ENCODE measurements around the gene NRDC. TPM values are rescaled to one million over a fixed set of nuclear protein-coding genes. Genes with fewer than 3 reads are reported as not detected.
A peak's percentile ranks its signal among the peaks of the same experiment; 100 is the strongest.
"Not testable (repeated sequence)": the region's sequence is repeated elsewhere in the genome, so short reads cannot be mapped to it uniquely, and the experiment has no call there.

The NRDC gene
- total and polyA plus RNA-seq, 2 donors from 2014 or later, result 99.5 to 110 TPM

- Histone ChIP-seq H3K27me3 (ENCODE audit: control insufficient read depth, insufficient read depth, low read length) (no peaks in the 10 kb centered on the region), H3K4me3 (ENCODE audit: low read length in 3 of 3) (no peak overlapping the region), H3K36me3 (ENCODE audit: control insufficient read depth in 2 of 3, insufficient read depth in 3 of 3, low read length in 3 of 3) (no peaks in the 10 kb centered on the region), H3K27ac (ENCODE audit: low read depth in 2 of 2, low read length in 2 of 2) (no peak overlapping the region), H3K9ac (ENCODE audit: low read length in 3 of 3) (no peak overlapping the region), H3K9me3 (ENCODE audit: control insufficient read depth in 2 of 3, insufficient read depth in 1 of 3, low read length in 3 of 3) (no peaks in the 10 kb centered on the region), H3K4me1 (ENCODE audit: control insufficient read depth in 2 of 3, insufficient read depth in 2 of 3, low read depth in 1 of 3, low read length in 3 of 3) (no peaks in the 10 kb centered on the region)
- no peak for TF ChIP-seq CTCF (IDR thresholded peaks at IDR 0.05; ENCODE audit: borderline replicate concordance, extremely low read depth, insufficient read depth)
- intact Hi-C loops (cut with DNase I), result loop anchor here (10.0 kb wide), 1 partner anchor 104 kb away; no protein-coding TSS in a partner anchor
- no peak for DNase-seq
- FAIRE-seq, result no peak
Measured at GRCh38 chr1:51901151-51901550, 22.6 kb upstream of the NRDC start.

GRCh38 chr1:51899022-51899421 is 20.5 kb upstream of the NRDC start:
- peak overlapping the region in 1 of 3 donors; percentile 7 for H3K9ac ChIP-seq (ENCODE audit: low read length in 3 of 3)
- no peaks in the 10 kb centered on the region for H3K4me1 ChIP-seq (ENCODE audit: control insufficient read depth in 2 of 3, insufficient read depth in 2 of 3, low read depth in 1 of 3, low read length in 3 of 3)
- H3K27ac ChIP-seq (ENCODE audit: low read depth in 2 of 2, low read length in 2 of 2), result no peak overlapping the region
- intact Hi-C loops (cut with DNase I), result no loop called here
- H3K9me3 ChIP-seq (ENCODE audit: control insufficient read depth in 2 of 3, insufficient read depth in 1 of 3, low read length in 3 of 3), result no peaks in the 10 kb centered on the region
- no peak overlapping the region for H3K4me3 ChIP-seq (ENCODE audit: low read length in 3 of 3)
- H3K36me3 ChIP-seq (ENCODE audit: control insufficient read depth in 2 of 3, insufficient read depth in 3 of 3, low read length in 3 of 3), result no peaks in the 10 kb centered on the region
- no peaks in the 10 kb centered on the region for H3K27me3 ChIP-seq (ENCODE audit: control insufficient read depth, insufficient read depth, low read length)
- FAIRE-seq, result no peak
- no peak for TF ChIP-seq CTCF (IDR thresholded peaks at IDR 0.05; ENCODE audit: borderline replicate concordance, extremely low read depth, insufficient read depth)
- no peak for DNase-seq

DNA sequence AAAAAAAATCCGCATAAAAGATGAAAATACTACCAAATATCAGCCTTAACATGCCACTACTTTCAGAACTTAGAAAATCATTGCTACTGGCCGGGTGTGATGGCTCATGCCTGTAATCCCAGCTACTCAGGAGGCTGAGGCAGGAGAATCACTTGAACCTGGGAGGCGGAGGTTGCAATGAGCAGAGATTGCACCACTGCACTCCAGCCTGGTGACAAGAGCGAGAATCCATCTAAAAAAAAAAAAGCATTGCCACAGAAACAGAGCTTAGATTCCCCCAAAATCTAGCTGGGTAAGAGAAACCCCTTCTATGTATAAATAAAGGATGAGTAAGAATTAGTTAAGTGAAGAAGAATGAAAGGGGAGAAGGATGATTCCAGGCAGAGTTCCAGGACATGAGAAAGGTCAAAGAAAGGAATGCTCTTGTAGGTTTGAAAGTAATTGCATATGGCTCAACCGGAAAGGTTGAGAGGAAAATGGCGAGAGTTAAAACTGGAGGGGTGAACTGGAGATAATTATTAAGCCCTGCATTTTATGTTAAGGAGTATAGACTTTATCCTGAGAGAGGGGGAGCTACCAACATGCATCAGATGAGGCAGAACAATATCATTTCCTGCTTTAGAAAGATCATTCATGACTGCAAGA is 19.7 kb upstream of the NRDC start:
- H3K4me1 ChIP-seq (ENCODE audit: control insufficient read depth in 2 of 3, insufficient read depth in 2 of 3, low read depth in 1 of 3, low read length in 3 of 3), result no peaks in the 10 kb centered on the region
- H3K9me3 ChIP-seq (ENCODE audit: control insufficient read depth in 2 of 3, insufficient read depth in 1 of 3, low read length in 3 of 3), result no peaks in the 10 kb centered on the region
- H3K4me3 ChIP-seq (ENCODE audit: low read length in 3 of 3), result no peak overlapping the region
- H3K36me3 ChIP-seq (ENCODE audit: control insufficient read depth in 2 of 3, insufficient read depth in 3 of 3, low read length in 3 of 3), result no peaks in the 10 kb centered on the region
- DNase-seq, result peak in 2 of 5 donors; percentile 39 to 48
- intact Hi-C loops (cut with DNase I), result no loop called here
- no peak overlapping the region for H3K27ac ChIP-seq (ENCODE audit: low read depth in 2 of 2, low read length in 2 of 2)
- H3K9ac ChIP-seq (ENCODE audit: low read length in 3 of 3), result no peak overlapping the region
- FAIRE-seq, result no peak
- TF ChIP-seq CTCF (IDR thresholded peaks at IDR 0.05; ENCODE audit: borderline replicate concordance, extremely low read depth, insufficient read depth), result no peak
- no peaks in the 10 kb centered on the region for H3K27me3 ChIP-seq (ENCODE audit: control insufficient read depth, insufficient read depth, low read length)

GRCh38 chr1:51897699-51898031 is 19.1 kb upstream of the NRDC start:
- DNase-seq (no peak), FAIRE-seq (no peak)
- no peak overlapping the region for H3K4me3 ChIP-seq (ENCODE audit: low read length in 3 of 3)
- no peak overlapping the region for H3K9ac ChIP-seq (ENCODE audit: low read length in 3 of 3)
- H3K9me3 ChIP-seq (ENCODE audit: control insufficient read depth in 2 of 3, insufficient read depth in 1 of 3, low read length in 3 of 3), result no peaks in the 10 kb centered on the region
- intact Hi-C loops (cut with DNase I), result no loop called here
- no peak overlapping the region for H3K27ac ChIP-seq (ENCODE audit: low read depth in 2 of 2, low read length in 2 of 2)
- H3K36me3 ChIP-seq (ENCODE audit: control insufficient read depth in 2 of 3, insufficient read depth in 3 of 3, low read length in 3 of 3), result no peaks in the 10 kb centered on the region
- TF ChIP-seq CTCF (IDR thresholded peaks at IDR 0.05; ENCODE audit: borderline replicate concordance, extremely low read depth, insufficient read depth), result no peak
- H3K27me3 ChIP-seq (ENCODE audit: control insufficient read depth, insufficient read depth, low read length), result no peaks in the 10 kb centered on the region
- no peaks in the 10 kb centered on the region for H3K4me1 ChIP-seq (ENCODE audit: control insufficient read depth in 2 of 3, insufficient read depth in 2 of 3, low read depth in 1 of 3, low read length in 3 of 3)

- H3K9me3 ChIP-seq (ENCODE audit: control insufficient read depth in 2 of 3, insufficient read depth in 1 of 3, low read length in 3 of 3); FAIRE-seq; H3K4me3 ChIP-seq (ENCODE audit: low read length in 3 of 3); H3K9ac ChIP-seq (ENCODE audit: low read length in 3 of 3); intact Hi-C loops (cut with DNase I); H3K27ac ChIP-seq (ENCODE audit: low read depth in 2 of 2, low read length in 2 of 2); DNase-seq; H3K36me3 ChIP-seq (ENCODE audit: control insufficient read depth in 2 of 3, insufficient read depth in 3 of 3, low read length in 3 of 3); H3K4me1 ChIP-seq (ENCODE audit: control insufficient read depth in 2 of 3, insufficient read depth in 2 of 3, low read depth in 1 of 3, low read length in 3 of 3); H3K27me3 ChIP-seq (ENCODE audit: control insufficient read depth, insufficient read depth, low read length): not testable (repeated sequence)
Measured at GRCh38 chr1:51894748-51895147, 16.2 kb upstream of the NRDC start.

Data from kidney (tissue), 14 donors.